OCI-LY3 (cell line): ENCODE results near the gene BAIAP3.

Source experiments
- H2AFZ ChIP-seq: fragments of 200-600, 300-600 bp; shearing (Covaris generic); 2 replicates; pipeline ENCODE4 v1.6.0; 2014; ENCODE audit warnings: antibody characterized with exemption, low read depth, low read length
- H3K27ac ChIP-seq: fragments of 200-600, 300-600 bp; sonication (generic); 2 replicates; pipeline ENCODE4 v1.5.1; 2014; ENCODE audit warnings: mild to moderate bottlenecking, low read length, moderate library complexity, mixed read lengths
- H3K27me3 ChIP-seq: fragments of 200-600, 300-600 bp; sonication (generic); 2 replicates; pipeline ENCODE4 v1.6.1; 2014; ENCODE audit warnings: low read depth, low read length, mixed read lengths
- H3K36me3 ChIP-seq: fragments of 200-600, 300-600 bp; sonication (generic); replicated peaks from 2 replicates; pipeline ENCODE3; 2014; ENCODE audit warnings: low read depth, low read length, mixed read lengths
- H3K4me1 ChIP-seq: fragments of 300-600, 200-600 bp; sonication (generic); 2 replicates; pipeline ENCODE4 v1.6.1; 2014; ENCODE audit warnings: low read length, mixed read lengths
- H3K4me2 ChIP-seq: fragments of 200-600, 300-600 bp; sonication (generic); 2 replicates; pipeline ENCODE4 v1.6.1; 2014; ENCODE audit warnings: low read length, mixed read lengths
- H3K4me3 ChIP-seq: fragments of 300-600, 200-600 bp; sonication (generic); 2 replicates; pipeline ENCODE4 v1.5.1; 2014; ENCODE audit warnings: antibody characterized with exemption, mild to moderate bottlenecking, low read length, moderate library complexity
- H3K79me2 ChIP-seq: fragments of 300-600, 200-600 bp; shearing (Covaris generic); 2 replicates; pipeline ENCODE4 v1.6.1; 2014; ENCODE audit warnings: mild to moderate bottlenecking, low read length, mixed read lengths
- H3K9ac ChIP-seq: fragments of 300-600, 200-600 bp; shearing (Covaris generic); 2 replicates; pipeline ENCODE4 v1.6.0; 2014; ENCODE audit warnings: mild to moderate bottlenecking, low read length, moderate library complexity
- H3K9me3 ChIP-seq: fragments of 200-600, 300-600 bp; shearing (Covaris generic); 2 replicates; pipeline ENCODE4 v1.6.1; 2014; ENCODE audit warnings: low read length, mixed read lengths; ENCODE audit not compliant: insufficient read depth
- H4K20me1 ChIP-seq: fragments of 200-600, 300-600 bp; sonication (generic); 2 replicates; pipeline ENCODE4 v1.6.1; 2016; ENCODE audit warnings: low read length, mixed read lengths; ENCODE audit not compliant: insufficient read depth
- EZH2phosphoT487 ChIP-seq: fragments of 200-600 bp; shearing (Covaris generic); IDR thresholded peaks from 2 replicates; pipeline ENCODE4 v1.6.1; 2018; ENCODE audit warnings: antibody characterized with exemption, mixed run types, low read depth
- TF ChIP-seq, protein P1 (sequence below): fragments of 200-600, 300-600 bp; sonication (generic); IDR thresholded peaks from 2 replicates; pipeline ENCODE4 v1.5.1; 2014; ENCODE audit warnings: antibody characterized with exemption, low read length, low read depth

BAIAP3 gene

GRCh38 chr16:1347286-1347855 is 13.9 kb downstream of the BAIAP3 start:
- Histone ChIP-seq H3K4me2 (no peak overlapping the region), H3K79me2 (peaks cover 24% of the 10 kb centered on the region), H3K9ac (no peak overlapping the region), H3K4me1 (peaks cover 13% of the 10 kb centered on the region; the same call in 1 of the 2 replicates), H3K27me3 (no peaks in the 10 kb centered on the region), H3K36me3 (no peaks in the 10 kb centered on the region), H4K20me1 (no peaks in the 10 kb centered on the region), H2AFZ (no peak overlapping the region), H3K4me3 (no peak overlapping the region), H3K9me3 (no peaks in the 10 kb centered on the region), H3K27ac (no peak overlapping the region)
- TF ChIP-seq, protein P1, sequence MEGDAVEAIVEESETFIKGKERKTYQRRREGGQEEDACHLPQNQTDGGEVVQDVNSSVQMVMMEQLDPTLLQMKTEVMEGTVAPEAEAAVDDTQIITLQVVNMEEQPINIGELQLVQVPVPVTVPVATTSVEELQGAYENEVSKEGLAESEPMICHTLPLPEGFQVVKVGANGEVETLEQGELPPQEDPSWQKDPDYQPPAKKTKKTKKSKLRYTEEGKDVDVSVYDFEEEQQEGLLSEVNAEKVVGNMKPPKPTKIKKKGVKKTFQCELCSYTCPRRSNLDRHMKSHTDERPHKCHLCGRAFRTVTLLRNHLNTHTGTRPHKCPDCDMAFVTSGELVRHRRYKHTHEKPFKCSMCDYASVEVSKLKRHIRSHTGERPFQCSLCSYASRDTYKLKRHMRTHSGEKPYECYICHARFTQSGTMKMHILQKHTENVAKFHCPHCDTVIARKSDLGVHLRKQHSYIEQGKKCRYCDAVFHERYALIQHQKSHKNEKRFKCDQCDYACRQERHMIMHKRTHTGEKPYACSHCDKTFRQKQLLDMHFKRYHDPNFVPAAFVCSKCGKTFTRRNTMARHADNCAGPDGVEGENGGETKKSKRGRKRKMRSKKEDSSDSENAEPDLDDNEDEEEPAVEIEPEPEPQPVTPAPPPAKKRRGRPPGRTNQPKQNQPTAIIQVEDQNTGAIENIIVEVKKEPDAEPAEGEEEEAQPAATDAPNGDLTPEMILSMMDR, result no peak
- no peak for TF ChIP-seq EZH2phosphoT487

- no peaks in the 10 kb centered on the region for H3K27me3 ChIP-seq
- H3K36me3 ChIP-seq, result no peaks in the 10 kb centered on the region
- H3K9me3 ChIP-seq, result no peaks in the 10 kb centered on the region
- H3K79me2 ChIP-seq, result peaks cover 30% of the 10 kb centered on the region
- peaks cover 13% of the 10 kb centered on the region for H3K4me1 ChIP-seq
- no peak overlapping the region for H3K4me3 ChIP-seq
- no peaks in the 10 kb centered on the region for H4K20me1 ChIP-seq
- no peak overlapping the region for H3K9ac ChIP-seq
- H3K4me2 ChIP-seq, result no peak overlapping the region
- no peak for TF ChIP-seq EZH2phosphoT487
- TF ChIP-seq, protein P1, result no peak
- H3K27ac ChIP-seq, result no peak overlapping the region
- H2AFZ ChIP-seq, result no peak overlapping the region
Observed at GRCh38 chr16:1347962-1348361, 14.5 kb downstream of the BAIAP3 start.

DNA sequence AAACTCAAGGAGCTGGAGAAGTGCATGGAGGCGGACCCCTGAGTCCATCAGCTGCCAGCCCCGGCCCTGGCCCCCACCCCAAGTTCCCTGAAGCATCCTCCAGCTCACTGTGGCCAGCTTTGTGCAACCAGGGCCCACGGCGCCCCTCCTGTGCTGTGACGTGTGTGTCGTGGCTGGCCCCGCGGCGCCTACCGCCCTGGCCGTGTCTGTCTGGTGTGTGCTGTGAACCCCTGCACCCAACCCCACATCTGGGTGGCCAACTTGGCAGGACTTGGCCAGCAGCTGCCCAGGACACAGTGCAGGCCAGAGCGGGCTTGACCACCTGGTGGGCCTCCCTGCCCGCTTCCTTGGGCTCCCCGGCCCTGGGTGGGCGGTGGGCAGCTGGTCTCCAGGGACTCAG is 15.0 kb downstream of the BAIAP3 start:
- Histone ChIP-seq H3K36me3 (no peaks in the 10 kb centered on the region), H3K4me2 (no peak overlapping the region), H3K9me3 (no peaks in the 10 kb centered on the region), H3K9ac (no peak overlapping the region), H4K20me1 (no peaks in the 10 kb centered on the region), H3K4me1 (peaks cover 13% of the 10 kb centered on the region), H3K4me3 (no peak overlapping the region), H3K27me3 (no peaks in the 10 kb centered on the region), H3K27ac (no peak overlapping the region), H3K79me2 (peaks cover 34% of the 10 kb centered on the region), H2AFZ (no peak overlapping the region)
- no peak for TF ChIP-seq EZH2phosphoT487
- TF ChIP-seq, protein P1, result no peak

DNA sequence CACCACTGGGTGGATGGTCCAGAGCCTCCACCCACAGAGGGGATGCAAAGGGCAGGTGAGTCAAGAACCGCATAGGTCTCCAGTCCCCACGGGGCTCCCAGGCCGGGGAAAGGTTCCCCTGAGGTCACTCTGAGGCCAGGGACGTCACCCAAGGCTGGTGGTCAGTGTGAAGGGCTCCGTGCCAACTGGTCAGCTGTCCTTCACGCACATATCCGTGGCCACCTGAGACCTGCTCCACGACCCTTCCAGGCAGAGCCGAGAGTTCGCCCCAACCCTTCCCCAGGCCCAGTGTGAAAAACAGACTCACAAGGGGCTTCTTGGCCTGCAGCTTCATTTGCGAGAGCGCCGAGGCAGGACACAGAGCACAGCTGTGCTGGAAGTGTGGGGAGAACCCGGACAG is 15.5 kb downstream of the BAIAP3 start:
- Histone ChIP-seq H3K36me3 (no peaks in the 10 kb centered on the region), H3K4me1 (peaks cover 13% of the 10 kb centered on the region), H3K27me3 (no peaks in the 10 kb centered on the region), H3K27ac (no peak overlapping the region), H4K20me1 (no peaks in the 10 kb centered on the region), H3K79me2 (peaks cover 39% of the 10 kb centered on the region), H3K4me2 (no peak overlapping the region), H3K4me3 (no peak overlapping the region), H3K9me3 (no peaks in the 10 kb centered on the region), H2AFZ (no peak overlapping the region), H3K9ac (no peak overlapping the region)
- TF ChIP-seq EZH2phosphoT487, result no peak
- TF ChIP-seq, protein P1, result no peak
